Measurements from ENCODE around the gene CCL18. TPM values are rescaled to one million over a fixed set of nuclear protein-coding genes. Genes with fewer than 3 reads are reported as not detected.
"Not testable (repeated sequence)": the region's sequence is repeated elsewhere in the genome, so short reads cannot be mapped to it uniquely, and the experiment has no call there.

The CCL18 gene
- polyA plus RNA-seq, 1 experiment, result not detected

- no peak overlapping the region for H3K4me3 ChIP-seq (ENCODE audit: low read depth, low read length)
- no peak for DNase-seq (ENCODE audit: low read depth)
- TF ChIP-seq CTCF (IDR thresholded peaks at IDR 0.05; ENCODE audit: insufficient read depth, low read depth, low read length), result no peak
- H3K36me3 ChIP-seq (ENCODE audit: control insufficient read depth, insufficient read depth, low read length), result no peaks in the 10 kb centered on the region
- POLR2A ChIA-PET, result no interaction called here
- no peaks in the 10 kb centered on the region; the same call in 1 of the 2 replicates for H3K27me3 ChIP-seq (ENCODE audit: control insufficient read depth, insufficient read depth, low read length)
- CTCF ChIA-PET, result no interaction called here
Observed at GRCh38 chr17:36089339-36089865, 25.3 kb downstream of the CCL18 start.

- no peak for TF ChIP-seq CTCF (IDR thresholded peaks at IDR 0.05; ENCODE audit: insufficient read depth, low read depth, low read length)
- Histone ChIP-seq H3K27me3 (ENCODE audit: control insufficient read depth, insufficient read depth, low read length) (no peaks in the 10 kb centered on the region; the same call in 1 of the 2 replicates), H3K4me3 (ENCODE audit: low read depth, low read length) (no peak within 1 kb of the TSS), H3K36me3 (ENCODE audit: control insufficient read depth, insufficient read depth, low read length) (no peaks in the 10 kb centered on the region)
- CTCF ChIA-PET, result no interaction called here
- POLR2A ChIA-PET, result no interaction called here
- DNase-seq (ENCODE audit: low read depth), result no peak
Observed at GRCh38 chr17:36089888-36090836, 26.1 kb downstream of the CCL18 start, which contains the start of gene CCL3. Gene CCL3, minus strand, starts transcription at chr17:36090143. Its CDS starts 85 bp downstream, at chr17:36090058.

- ChIA-PET CTCF (no interaction called here), POLR2A (no interaction called here)
- Histone ChIP-seq H3K36me3 (ENCODE audit: control insufficient read depth, insufficient read depth, low read length) (no peaks in the 10 kb centered on the region), H3K4me3 (ENCODE audit: low read depth, low read length) (no peak overlapping the region), H3K27me3 (ENCODE audit: control insufficient read depth, insufficient read depth, low read length) (no peaks in the 10 kb centered on the region; the same call in 1 of the 2 replicates)
- TF ChIP-seq CTCF (IDR thresholded peaks at IDR 0.05; ENCODE audit: insufficient read depth, low read depth, low read length), result no peak
- no peak for DNase-seq (ENCODE audit: low read depth)
Observed at GRCh38 chr17:36092230-36092629, 28.2 kb downstream of the CCL18 start.

GRCh38 chr17:36092715-36093114, 28.6 kb downstream of the CCL18 start:
- CTCF ChIA-PET, result not testable (repeated sequence)

GRCh38 chr17:36094232-36094631, 30.2 kb downstream of the CCL18 start:
- no peaks in the 10 kb centered on the region for H3K36me3 ChIP-seq (ENCODE audit: control insufficient read depth, insufficient read depth, low read length)
- no peak for DNase-seq (ENCODE audit: low read depth)
- TF ChIP-seq CTCF (IDR thresholded peaks at IDR 0.05; ENCODE audit: insufficient read depth, low read depth, low read length), result no peak
- H3K27me3 ChIP-seq (ENCODE audit: control insufficient read depth, insufficient read depth, low read length), result no peaks in the 10 kb centered on the region; the same call in 1 of the 2 replicates
- POLR2A ChIA-PET, result no interaction called here
- CTCF ChIA-PET, result no interaction called here
- no peak overlapping the region for H3K4me3 ChIP-seq (ENCODE audit: low read depth, low read length)

More at GRCh38 chr17:36092715-36093114, 28.6 kb downstream of the CCL18 start:
- H3K36me3 ChIP-seq (ENCODE audit: control insufficient read depth, insufficient read depth, low read length); H3K4me3 ChIP-seq (ENCODE audit: low read depth, low read length); H3K27me3 ChIP-seq (ENCODE audit: control insufficient read depth, insufficient read depth, low read length); DNase-seq (ENCODE audit: low read depth); POLR2A ChIA-PET: not testable (repeated sequence)
